Activated B cell treated with CpG ODN at 0.5 μM for 24 hours (primary cell): ENCODE measurements around the gene MOB2. TPM values are rescaled to one million over a fixed set of nuclear protein-coding genes. Genes with fewer than 3 reads are reported as not detected.

Experiments used
- ATAC-seq: fragments of 200-7000 bp; cut with Tn5 transposase; one replicate; pipeline ENCODE4 v1.10.0; 2021; ENCODE audit warnings: low read depth, mild to moderate bottlenecking, moderate library complexity
- CTCF ChIA-PET: fragments of 350-600 bp; sonication (Branson Sonifier 250); formaldehyde crosslinking; loops from one replicate; lab custom pipeline; 2021; ENCODE audit warnings: antibody characterized with exemption; lab: Charles Lee
- POLR2A ChIA-PET: fragments of 350-600 bp; sonication (Branson Sonifier 250); formaldehyde crosslinking; loops from one replicate; lab custom pipeline; 2021; ENCODE audit warnings: antibody characterized with exemption; lab: Charles Lee
- DNase-seq: peaks from one replicate; pipeline ENCODE4 v3.0.0; 2022
- H3K27ac Mint-ChIP-seq: one replicate; pipeline ENCODE4 v1.8.0; 2020; ENCODE audit warnings: mixed read lengths
- H3K27me3 Mint-ChIP-seq: one replicate; pipeline ENCODE4 v1.8.0; 2021; ENCODE audit warnings: mixed read lengths
- H3K36me3 Mint-ChIP-seq: one replicate; pipeline ENCODE4 v1.8.0; 2021; ENCODE audit warnings: low read depth, mixed read lengths
- H3K4me1 Mint-ChIP-seq: one replicate; pipeline ENCODE4 v1.8.0; 2021; ENCODE audit warnings: mixed read lengths
- H3K4me3 Mint-ChIP-seq: one replicate; pipeline ENCODE4 v1.8.0; 2020; ENCODE audit warnings: mild to moderate bottlenecking, mixed read lengths
- H3K9me3 Mint-ChIP-seq: one replicate; pipeline ENCODE4 v1.8.0; 2020; ENCODE audit warnings: mixed read lengths
- CTCF ChIP-seq: fragments of 200-600 bp; IDR thresholded peaks from one replicate; pipeline ENCODE4 v1.8.0; 2022; ENCODE audit warnings: antibody characterized with exemption, mild to moderate bottlenecking
- intact Hi-C: fragments of 100-400 bp; cut with micrococcal nuclease; formaldehyde crosslinking; loops from one replicate; pipeline ENCODE4 v1.15.1; 2024
- total RNA-seq: library from RNA; stranded (reverse); gene quantifications from 2 replicates; pipeline ENCODE4 v1.2.3, GENCODE V29; 2022

MOB2 gene
- total RNA-seq, 1 donor from 2014 or later, result 29.5 TPM

DNA sequence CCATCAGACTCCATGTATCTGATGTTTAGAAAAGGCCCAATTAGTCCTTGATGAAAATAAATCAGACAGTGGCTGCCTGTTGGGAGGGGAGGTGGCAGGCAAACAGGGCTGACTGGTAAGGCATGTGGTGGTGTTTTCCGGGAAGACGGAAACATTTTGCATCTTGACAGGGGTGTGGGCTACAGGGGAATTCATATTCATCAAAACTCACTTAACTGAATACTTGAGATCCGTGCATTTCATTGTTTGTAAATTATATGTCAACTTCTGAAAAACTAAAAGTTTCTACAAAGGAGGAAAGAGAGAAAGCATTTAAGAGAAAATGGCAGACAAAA lies 10.1 kb upstream of the MOB2 start:
- POLR2A ChIA-PET, result no interaction called here
- no peak for TF ChIP-seq CTCF
- Mint-ChIP-seq H3K9me3 (peaks cover 2% of the 10 kb centered on the region), H3K4me1 (peaks cover 58% of the 10 kb centered on the region), H3K27ac (no peak overlapping the region), H3K4me3 (no peak overlapping the region), H3K36me3 (peaks cover 39% of the 10 kb centered on the region), H3K27me3 (no peaks in the 10 kb centered on the region)
- intact Hi-C loops, result no loop called here
- ATAC-seq (no peak), DNase-seq (no peak)
- CTCF ChIA-PET, result no interaction called here

- Mint-ChIP-seq H3K27ac (no peak overlapping the region), H3K4me3 (no peak overlapping the region), H3K9me3 (peaks cover 2% of the 10 kb centered on the region), H3K36me3 (peaks cover 38% of the 10 kb centered on the region), H3K4me1 (peaks cover 58% of the 10 kb centered on the region), H3K27me3 (no peaks in the 10 kb centered on the region)
- DNase-seq (no peak), ATAC-seq (no peak)
- POLR2A ChIA-PET, result no interaction called here
- TF ChIP-seq CTCF, result no peak
- CTCF ChIA-PET, result no interaction called here
- intact Hi-C loops, result no loop called here
Measured at GRCh38 chr11:1496091-1496760, 9.6 kb upstream of the MOB2 start.

DNA sequence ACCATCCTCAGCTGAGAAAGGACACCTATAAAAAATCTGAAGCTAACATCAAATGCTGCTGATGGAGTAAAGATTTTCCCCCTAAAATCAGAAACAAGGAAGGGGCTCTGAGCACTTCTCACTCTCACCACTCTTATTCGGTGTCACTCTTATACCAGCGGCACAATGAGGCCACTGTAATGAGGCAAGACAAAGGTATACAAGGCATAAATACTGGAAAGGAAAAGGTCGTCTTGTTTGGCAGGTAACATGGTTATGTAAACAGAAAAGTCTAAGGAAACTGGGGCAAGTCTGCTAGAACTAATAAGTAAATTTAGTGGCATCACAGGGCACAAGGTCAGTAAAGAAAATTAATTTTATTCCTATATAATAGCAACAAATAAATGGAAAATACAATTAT lies 8.1 kb upstream of the MOB2 start:
- Mint-ChIP-seq H3K27ac (no peak overlapping the region), H3K9me3 (peaks cover 2% of the 10 kb centered on the region), H3K4me3 (no peak overlapping the region), H3K36me3 (peaks cover 24% of the 10 kb centered on the region), H3K27me3 (no peaks in the 10 kb centered on the region), H3K4me1 (peaks cover 55% of the 10 kb centered on the region)
- intact Hi-C loops, result no loop called here
- TF ChIP-seq CTCF, result no peak
- DNase-seq, result no peak
- ChIA-PET CTCF (no interaction called here), POLR2A (no interaction called here)
- no peak for ATAC-seq

- H3K9me3 Mint-ChIP-seq, result peaks cover 2% of the 10 kb centered on the region
- peak overlapping the region; percentile 7 for H3K4me3 Mint-ChIP-seq
- no peak for ATAC-seq
- POLR2A ChIA-PET, result no interaction called here
- no peak for DNase-seq
- H3K4me1 Mint-ChIP-seq, result peaks cover 61% of the 10 kb centered on the region
- TF ChIP-seq CTCF, result no peak
- CTCF ChIA-PET, result no interaction called here
- intact Hi-C loops, result no loop called here
- peaks cover 18% of the 10 kb centered on the region for H3K36me3 Mint-ChIP-seq
- H3K27ac Mint-ChIP-seq, result peak overlapping the region; percentile 32
- H3K27me3 Mint-ChIP-seq, result no peaks in the 10 kb centered on the region
Measured at GRCh38 chr11:1493650-1494244, 7.2 kb upstream of the MOB2 start.

GRCh38 chr11:1491379-1491778 lies 4.8 kb upstream of the MOB2 start:
- DNase-seq (no peak), ATAC-seq (no peak)
- ChIA-PET CTCF (no interaction called here), POLR2A (no interaction called here)
- peaks cover 57% of the 10 kb centered on the region for H3K4me1 Mint-ChIP-seq
- no peak for TF ChIP-seq CTCF
- no peaks in the 10 kb centered on the region for H3K27me3 Mint-ChIP-seq
- no peak overlapping the region for H3K4me3 Mint-ChIP-seq
- peaks cover 3% of the 10 kb centered on the region for H3K36me3 Mint-ChIP-seq
- H3K27ac Mint-ChIP-seq, result no peak overlapping the region
- intact Hi-C loops, result no loop called here
- peaks cover 2% of the 10 kb centered on the region for H3K9me3 Mint-ChIP-seq
